Stimulated activated CD4-positive, alpha-beta T cell treated with anti-CD3 and anti-CD28 coated beads, Interleukin-4, amount 100 ng/mL, for 48 hours (primary cell): ENCODE measurements around the gene SPARC.
"Not testable (repeated sequence)": the region's sequence is repeated elsewhere in the genome, so short reads cannot be mapped to it uniquely, and the experiment has no call there.

Experiments used
- DNase-seq, 2 donors: peaks; one replicate each; pipeline ENCODE4 v3.0.0-alpha.2; 2020; ENCODE audit warnings: low read depth in 2 of 2

Gene SPARC, protein sequence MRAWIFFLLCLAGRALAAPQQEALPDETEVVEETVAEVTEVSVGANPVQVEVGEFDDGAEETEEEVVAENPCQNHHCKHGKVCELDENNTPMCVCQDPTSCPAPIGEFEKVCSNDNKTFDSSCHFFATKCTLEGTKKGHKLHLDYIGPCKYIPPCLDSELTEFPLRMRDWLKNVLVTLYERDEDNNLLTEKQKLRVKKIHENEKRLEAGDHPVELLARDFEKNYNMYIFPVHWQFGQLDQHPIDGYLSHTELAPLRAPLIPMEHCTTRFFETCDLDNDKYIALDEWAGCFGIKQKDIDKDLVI

DNA sequence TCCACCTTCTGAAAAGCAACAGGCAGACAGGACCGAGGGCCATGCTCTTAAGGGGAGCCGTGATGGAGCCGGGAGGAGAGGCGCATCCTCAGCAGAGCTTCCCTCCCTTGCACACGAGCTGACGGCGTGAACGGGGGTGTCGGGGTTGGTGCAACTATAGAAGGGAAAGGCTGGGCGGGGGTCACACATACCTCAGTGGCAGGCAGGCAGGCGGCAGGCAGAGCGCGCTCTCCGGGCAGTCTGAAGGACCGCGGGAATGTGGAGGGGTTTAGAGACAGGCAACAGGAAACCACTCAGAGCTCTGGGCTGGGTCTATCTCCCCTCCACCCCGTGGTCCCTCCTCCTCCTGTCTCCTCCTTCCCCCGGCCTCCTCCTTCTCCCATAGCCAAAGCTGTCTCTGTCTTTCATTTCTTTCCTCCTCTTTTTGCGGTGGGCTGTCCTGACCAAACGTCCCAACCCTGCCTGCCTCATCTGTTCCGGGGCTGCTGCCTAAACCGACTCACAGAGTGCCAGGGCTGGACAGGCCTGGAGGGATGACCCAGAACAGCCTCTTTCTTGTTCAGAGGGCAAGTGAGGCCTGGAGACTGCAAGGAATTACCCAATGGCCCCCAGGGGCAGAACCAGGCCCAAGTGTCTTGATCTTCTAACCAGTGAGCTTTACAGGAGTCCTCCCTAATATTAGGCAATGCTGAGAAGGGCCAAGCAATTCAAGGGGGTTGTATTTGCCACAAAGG, at the start of gene SPARC:
Gene SPARC, minus strand, starts transcription at position 242 of the 734 bp plus-strand sequence. CDS start 10,727 bp downstream, outside the sequence.
- no peak for DNase-seq

GRCh38 chr5:151735646-151736045, 48.9 kb upstream of the SPARC start:
- no peak for DNase-seq

- DNase-seq, result no peak
These were observed 47.3 kb upstream of the SPARC start for GRCh38 chr5:151734064-151734408.

GRCh38 chr5:151733358-151734063, 46.8 kb upstream of the SPARC start:
- DNase-seq, result no peak

- DNase-seq, result no peak
These were observed 43.7 kb upstream of the SPARC start for GRCh38 chr5:151730381-151730780.

DNA sequence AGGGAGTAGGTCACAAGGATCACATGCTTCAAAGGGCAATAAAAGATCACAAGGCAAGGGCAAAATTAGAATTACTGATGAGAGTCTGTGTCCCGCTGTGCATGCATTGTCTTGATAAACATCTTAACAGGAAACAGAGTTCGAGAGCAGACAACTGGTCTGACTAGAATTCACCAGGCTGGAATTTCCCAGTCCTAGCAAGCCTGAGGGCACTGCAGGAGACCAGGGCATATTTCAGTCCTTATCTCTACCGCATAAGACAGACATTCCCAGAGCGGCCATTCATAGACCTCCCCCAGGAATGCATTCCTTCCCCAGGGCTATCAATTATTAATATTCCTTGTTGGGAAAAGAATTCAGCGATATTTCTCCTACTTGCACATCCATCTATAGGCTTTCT, 42.9 kb upstream of the SPARC start:
- DNase-seq, result not testable (repeated sequence)

GRCh38 chr5:151724360-151724759, 37.6 kb upstream of the SPARC start:
- DNase-seq, result no peak

DNA sequence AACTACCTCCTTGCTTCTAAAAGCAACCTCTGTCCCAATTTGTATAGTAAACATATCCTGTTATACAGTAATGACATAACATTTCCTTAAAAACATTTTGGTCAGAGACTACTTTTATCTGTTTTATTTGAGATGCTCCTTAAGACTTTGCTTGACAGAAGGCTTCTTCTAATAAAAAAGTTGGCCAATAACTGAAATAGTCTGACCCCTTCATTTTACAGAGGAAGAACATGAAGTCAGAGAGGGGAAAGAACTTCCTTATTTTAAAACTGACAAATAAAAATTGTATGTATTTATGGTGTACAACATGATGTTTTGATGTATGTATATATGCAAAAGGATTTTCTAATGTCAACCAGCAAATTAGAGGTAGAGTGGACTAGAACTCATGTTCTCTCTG, 35.8 kb upstream of the SPARC start:
- DNase-seq, result no peak

- DNase-seq, result no peak
These were observed 35.2 kb upstream of the SPARC start for GRCh38 chr5:151721812-151722391.

DNA sequence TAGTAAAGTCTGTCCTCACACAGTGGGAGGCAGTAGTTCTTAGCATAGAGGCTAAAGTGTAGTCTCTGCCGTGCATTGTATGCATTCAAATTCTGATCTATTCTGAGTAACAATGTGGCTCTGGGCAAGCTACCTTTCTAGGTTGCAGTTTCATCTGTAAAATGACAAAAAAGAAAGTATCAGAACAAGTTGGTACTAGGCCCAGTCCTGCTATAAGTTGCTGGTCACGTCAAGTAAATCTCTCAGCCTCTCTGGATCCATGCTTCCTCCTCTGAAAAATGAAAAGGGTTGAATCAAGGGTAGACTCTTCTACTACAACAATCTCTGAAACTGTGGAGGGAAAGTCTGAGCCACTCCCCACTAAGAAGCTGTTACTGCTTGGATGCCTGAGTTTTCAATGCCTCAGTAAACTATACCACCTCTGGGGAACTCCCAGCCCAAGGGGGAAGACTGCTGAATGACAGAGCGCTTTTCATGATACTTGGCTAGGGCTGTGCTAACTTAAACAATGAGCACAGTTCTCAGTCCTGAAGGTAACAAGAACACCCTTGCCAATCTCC, 34.5 kb upstream of the SPARC start:
- DNase-seq, result no peak

- no peak for DNase-seq
These were observed 33.5 kb upstream of the SPARC start for GRCh38 chr5:151720215-151720614.

DNA sequence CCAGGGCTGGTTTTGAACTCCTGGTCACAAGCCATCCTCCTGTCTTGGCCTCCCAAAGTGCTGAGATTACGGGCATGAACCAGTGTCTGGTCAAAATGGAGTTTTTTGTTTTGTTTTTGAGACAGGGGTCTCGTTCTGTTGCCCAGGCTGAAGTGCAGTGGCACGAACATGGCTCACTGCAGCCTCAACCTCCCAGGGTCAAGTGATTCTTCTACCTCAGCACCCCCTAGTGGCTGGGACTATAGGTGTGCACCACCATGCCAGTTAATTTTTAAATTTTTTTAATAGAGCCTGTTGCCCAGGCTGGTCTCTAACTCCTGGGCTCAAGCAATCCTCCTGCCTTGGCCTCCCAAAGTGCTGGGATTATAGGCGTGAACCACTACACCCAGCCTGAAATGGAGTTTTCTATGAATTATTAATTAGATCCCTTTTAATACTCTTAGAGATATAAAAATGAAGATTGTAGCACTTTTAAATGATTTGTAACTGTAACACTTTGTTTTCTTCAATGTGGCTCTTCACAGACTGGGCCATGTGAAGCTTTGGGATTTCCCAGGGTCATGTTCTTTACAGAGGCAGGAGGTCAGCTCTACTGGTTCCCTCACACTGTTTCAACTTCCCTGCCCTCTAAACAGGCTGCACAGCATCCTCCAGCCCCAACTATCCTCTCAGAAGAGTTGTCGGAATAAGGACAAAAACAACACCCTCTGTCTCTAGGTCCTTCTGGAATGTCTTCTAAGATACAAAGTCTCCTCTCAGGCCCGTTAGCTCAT, 32.7 kb upstream of the SPARC start:
- peak in 1 of 2 donors; percentile 7 for DNase-seq

DNA sequence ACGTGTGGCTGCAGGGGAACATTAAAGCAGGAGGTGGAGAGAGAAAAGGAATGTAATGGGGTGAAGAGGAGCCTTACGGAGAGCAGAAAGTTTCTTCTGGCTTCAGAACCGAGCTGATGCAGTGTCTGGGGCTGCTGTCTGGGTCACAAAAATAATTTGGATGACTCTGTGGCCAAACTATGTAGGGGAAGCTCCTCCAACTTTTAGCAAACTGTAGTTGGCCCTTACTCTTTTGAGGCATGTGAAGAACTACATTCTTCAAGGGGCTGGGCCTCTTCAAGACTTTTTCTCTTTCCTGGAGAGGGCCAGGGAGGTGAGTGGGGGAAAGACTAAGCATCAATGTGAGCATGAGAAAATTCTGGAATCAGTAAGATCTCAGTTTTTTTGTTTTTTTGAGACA, 31.9 kb upstream of the SPARC start:
- no peak for DNase-seq

DNA sequence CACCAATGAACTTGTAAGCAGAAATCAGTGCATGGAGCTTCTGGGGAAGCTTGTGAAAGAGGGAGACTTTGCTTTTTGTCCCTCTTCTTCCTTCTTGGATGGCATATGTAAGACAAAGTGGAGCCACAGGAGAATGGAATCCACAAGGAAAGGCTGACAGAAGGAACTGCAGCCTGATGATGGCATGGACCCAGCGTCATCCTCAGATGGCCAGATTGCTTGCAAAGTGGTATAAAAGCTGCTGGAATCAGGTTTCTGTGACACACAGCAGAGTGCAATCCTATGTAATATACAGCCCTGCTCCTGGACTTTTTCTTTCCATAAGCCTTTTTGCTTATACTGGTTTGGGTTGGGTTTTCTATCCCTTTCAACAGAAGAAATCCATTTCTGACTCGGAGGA, 31.4 kb upstream of the SPARC start:
- DNase-seq, result no peak

DNA sequence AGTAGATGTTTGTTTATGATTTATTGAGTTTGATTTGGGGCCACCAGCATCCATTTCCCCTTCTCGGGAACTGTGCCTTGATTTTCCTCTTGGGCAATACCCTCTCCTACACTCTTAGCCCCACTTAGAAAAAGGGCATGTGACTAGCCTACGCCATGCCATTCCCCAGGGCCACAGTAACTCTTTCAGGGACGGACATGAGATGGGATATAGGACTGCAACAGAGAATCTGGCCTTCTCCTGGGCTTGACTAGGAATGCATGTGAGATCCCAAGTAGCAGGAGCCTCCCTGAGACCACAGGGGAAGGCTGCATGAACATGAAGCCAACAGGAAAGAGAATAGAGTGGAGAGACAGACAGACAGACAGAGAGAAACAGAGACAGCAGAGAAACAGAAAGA, 30.7 kb upstream of the SPARC start:
- no peak for DNase-seq

DNA sequence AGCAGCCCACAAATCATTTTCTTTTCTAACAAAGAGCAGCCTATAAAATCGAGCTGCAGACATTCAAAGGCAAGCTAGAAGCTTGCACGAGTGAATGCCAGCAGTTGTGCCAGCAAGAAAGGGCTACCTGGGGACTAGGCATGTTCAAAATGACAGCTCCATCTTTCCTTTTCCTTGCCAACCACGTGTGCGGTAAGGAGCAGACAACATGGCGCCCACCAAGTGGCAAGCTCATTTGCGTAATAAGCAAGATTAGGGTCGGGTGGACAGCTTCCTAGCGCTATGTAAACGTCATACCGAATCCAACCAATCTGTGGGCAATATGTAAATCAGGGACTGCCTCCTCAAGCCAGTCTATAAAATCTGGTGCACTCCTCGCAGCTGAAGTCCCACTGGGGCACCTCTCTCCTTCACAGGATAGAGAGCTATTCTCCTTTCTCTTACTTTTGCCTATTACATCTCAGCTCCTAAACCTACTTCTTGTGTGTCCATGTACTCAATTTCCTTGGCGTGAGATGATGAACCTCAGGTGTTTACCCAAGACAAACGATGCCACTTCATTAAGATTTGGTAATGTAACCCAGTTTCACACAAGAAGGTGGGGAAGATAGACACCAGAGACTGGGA, 22.5 kb upstream of the SPARC start:
- DNase-seq, result no peak

- DNase-seq, result no peak
These were observed 21.4 kb upstream of the SPARC start for GRCh38 chr5:151708126-151708525.

DNA sequence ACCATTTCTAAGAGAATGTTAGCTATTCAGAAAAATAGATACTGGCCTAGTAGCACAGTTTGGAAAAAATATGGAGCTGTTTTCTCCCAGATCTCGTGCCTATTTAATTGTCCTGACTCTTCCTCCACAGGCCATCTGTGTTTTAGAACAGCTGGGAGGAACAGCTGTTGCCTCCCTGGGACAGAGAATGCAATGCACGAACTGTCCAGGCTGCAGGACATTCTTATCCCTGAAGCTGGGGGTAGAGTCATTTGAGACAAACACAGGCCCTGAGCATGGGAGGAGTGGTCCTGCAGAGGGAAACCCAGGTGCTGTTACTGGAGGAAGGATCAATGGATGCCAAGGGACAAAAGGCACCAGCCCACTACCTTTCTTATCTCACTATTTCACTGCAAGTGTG, 20.9 kb upstream of the SPARC start:
- DNase-seq, result no peak

DNA sequence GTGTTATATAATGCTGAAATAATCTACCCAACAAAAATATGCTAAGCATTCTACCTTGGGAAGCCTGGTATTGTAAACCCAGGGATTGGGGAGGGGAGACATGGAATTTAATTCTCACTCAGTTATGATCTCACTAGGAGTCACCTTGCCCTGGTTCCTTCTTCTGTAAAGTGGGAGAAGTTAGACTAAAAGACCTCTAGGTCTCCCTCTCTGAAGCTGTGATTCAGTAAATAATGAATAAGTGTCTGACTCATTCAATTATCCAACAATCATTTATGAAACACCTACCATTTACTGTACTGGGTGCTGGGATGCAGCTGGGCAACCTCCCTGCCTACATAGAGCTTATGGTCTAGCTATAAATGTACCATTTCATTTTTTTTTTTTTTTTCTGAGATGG, 20.2 kb upstream of the SPARC start:
- DNase-seq, result no peak

DNA sequence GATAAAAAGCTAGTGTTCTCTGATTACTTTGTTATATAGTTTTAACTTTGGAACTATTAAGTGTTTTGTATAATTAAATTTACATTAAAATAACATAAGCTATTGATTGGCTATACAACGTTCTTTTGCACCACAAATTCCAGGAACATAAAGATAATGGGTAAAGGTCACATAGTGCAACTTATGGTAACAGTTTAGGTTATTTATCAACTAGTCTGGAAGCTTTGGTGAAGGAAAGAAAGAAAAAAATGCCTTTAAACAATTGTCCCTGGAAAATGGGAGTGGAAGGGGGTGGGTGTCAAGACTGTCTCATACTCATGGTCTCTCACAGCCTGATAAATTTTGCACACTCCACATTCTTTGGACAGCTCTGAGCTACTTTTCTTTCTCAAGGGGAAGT, 17.1 kb upstream of the SPARC start:
- DNase-seq, result no peak

DNA sequence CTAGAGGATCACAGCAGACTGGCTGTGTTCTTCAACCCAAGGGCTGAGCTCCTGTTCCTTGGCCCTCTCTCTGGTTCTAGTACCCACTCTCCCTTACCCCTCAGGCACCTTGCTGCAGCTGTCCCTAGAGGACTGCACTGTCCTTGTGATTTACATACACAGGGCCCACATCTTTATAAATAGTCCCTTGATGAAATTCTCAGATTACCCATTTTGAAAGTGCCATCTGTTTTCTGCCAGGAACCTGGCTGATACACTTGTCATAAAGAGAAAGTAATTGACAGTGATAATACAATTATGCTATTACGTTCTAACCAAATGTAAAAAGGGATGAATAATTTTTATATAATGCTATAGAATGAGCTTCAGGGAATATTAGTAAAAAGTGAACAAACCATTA, 16.5 kb upstream of the SPARC start:
- DNase-seq, result no peak
